MG63 (cell line): ENCODE results near the gene ZC3H13. TPM values are rescaled to one million over a fixed set of nuclear protein-coding genes. Genes with fewer than 3 reads are reported as not detected.

Source experiments
- total RNA-seq: library from RNA; depleted of rRNA; stranded (reverse); fragments of >200 nt; shearing (Covaris generic); gene quantifications from 2 replicates; pipeline ENCODE4 v1.2.3, GENCODE V29; 2014; ENCODE audit warnings: low replicate concordance; rRNA removed

Gene ZC3H13
- total RNA-seq, 1 experiment from 2014 or later: 11.7 TPM

Other genes with a start within 250 kb of the ZC3H13 start
- gene SIAH3, start 201.0 kb downstream of the ZC3H13 start, total RNA-seq: not detected in 2 replicates
- not detected in 2 replicates for gene CPB2, start 52.3 kb upstream of the ZC3H13 start, total RNA-seq
- 0.57 and 0.63 TPM in 2 replicates for gene LCP1, start 129.4 kb upstream of the ZC3H13 start, total RNA-seq
- 0.16 TPM in 1 of 2 replicates, not detected in the other for gene LRRC63, start 159.2 kb upstream of the ZC3H13 start, total RNA-seq